Measurements from ENCODE around the gene DNAJB7.
"Not testable (repeated sequence)": the region's sequence is repeated elsewhere in the genome, so short reads cannot be mapped to it uniquely, and the experiment has no call there.

Gene DNAJB7

GRCh38 chr22:40862013-40862412 lies at the start of gene DNAJB7:
Gene DNAJB7 (minus strand): TSS chr22:40862113. CDS start chr22:40861994, 119 bp downstream.
- DNase-seq (ENCODE audit: extremely low read depth in 1 of 2, low read depth in 1 of 2): no peak

- no peak for DNase-seq (ENCODE audit: extremely low read depth in 1 of 2, low read depth in 1 of 2)
Measured at GRCh38 chr22:40908895-40909294, 47.0 kb upstream of the DNAJB7 start.

- no peak for DNase-seq (ENCODE audit: extremely low read depth in 1 of 2, low read depth in 1 of 2)
Measured at GRCh38 chr22:40904101-40904500, 42.2 kb upstream of the DNAJB7 start.

- DNase-seq (ENCODE audit: extremely low read depth in 1 of 2, low read depth in 1 of 2): no peak
Measured at GRCh38 chr22:40898850-40899357, 37.0 kb upstream of the DNAJB7 start.

GRCh38 chr22:40894417-40894816 lies 32.5 kb upstream of the DNAJB7 start:
- DNase-seq (ENCODE audit: extremely low read depth in 1 of 2, low read depth in 1 of 2): no peak

GRCh38 chr22:40890881-40891280 lies 29.0 kb upstream of the DNAJB7 start:
- DNase-seq (ENCODE audit: extremely low read depth in 1 of 2, low read depth in 1 of 2): no peak

GRCh38 chr22:40889116-40889515 lies 27.2 kb upstream of the DNAJB7 start:
- no peak for DNase-seq (ENCODE audit: extremely low read depth in 1 of 2, low read depth in 1 of 2)

GRCh38 chr22:40878922-40879321 lies 17.0 kb upstream of the DNAJB7 start:
- no peak for DNase-seq (ENCODE audit: extremely low read depth in 1 of 2, low read depth in 1 of 2)

GRCh38 chr22:40877488-40877887 lies 15.6 kb upstream of the DNAJB7 start:
- no peak for DNase-seq (ENCODE audit: extremely low read depth in 1 of 2, low read depth in 1 of 2)

- no peak for DNase-seq (ENCODE audit: extremely low read depth in 1 of 2, low read depth in 1 of 2)
Measured at GRCh38 chr22:40876907-40877306, 15.0 kb upstream of the DNAJB7 start.

- no peak for DNase-seq (ENCODE audit: extremely low read depth in 1 of 2, low read depth in 1 of 2)
Measured at GRCh38 chr22:40875111-40875510, 13.2 kb upstream of the DNAJB7 start.

GRCh38 chr22:40874016-40874415 lies 12.1 kb upstream of the DNAJB7 start:
- DNase-seq (ENCODE audit: extremely low read depth in 1 of 2, low read depth in 1 of 2): no peak

GRCh38 chr22:40868379-40868778 lies 6.5 kb upstream of the DNAJB7 start:
- not testable (repeated sequence) for DNase-seq (ENCODE audit: extremely low read depth in 1 of 2, low read depth in 1 of 2)

GRCh38 chr22:40867109-40867508 lies 5.2 kb upstream of the DNAJB7 start:
- no peak for DNase-seq (ENCODE audit: extremely low read depth in 1 of 2, low read depth in 1 of 2)

GRCh38 chr22:40862537-40862936 lies 624 bp upstream of the DNAJB7 start:
- DNase-seq (ENCODE audit: extremely low read depth in 1 of 2, low read depth in 1 of 2): no peak

GRCh38 chr22:40857309-40857855 lies 4.5 kb downstream of the DNAJB7 start:
- DNase-seq (ENCODE audit: extremely low read depth in 1 of 2, low read depth in 1 of 2): no peak

- peak; percentile 89 to 98 for DNase-seq (ENCODE audit: extremely low read depth in 1 of 2, low read depth in 1 of 2)
Measured at GRCh38 chr22:40856513-40857308, 5.2 kb downstream of the DNAJB7 start, which contains the start of the genes ST13 and XPNPEP3. Gene ST13 (minus strand): TSS chr22:40856639. CDS start chr22:40856540, 99 bp downstream. Gene XPNPEP3 (plus strand): TSS chr22:40857148. CDS start chr22:40857182, 34 bp downstream.

GRCh38 chr22:40855979-40856512 lies 5.9 kb downstream of the DNAJB7 start:
- DNase-seq (ENCODE audit: extremely low read depth in 1 of 2, low read depth in 1 of 2): peak in 1 of 2 donors; percentile 3

- no peak for DNase-seq (ENCODE audit: extremely low read depth in 1 of 2, low read depth in 1 of 2)
Measured at GRCh38 chr22:40855071-40855978, 6.6 kb downstream of the DNAJB7 start.

- no peak for DNase-seq (ENCODE audit: extremely low read depth in 1 of 2, low read depth in 1 of 2)
Measured at GRCh38 chr22:40853961-40854360, 8.0 kb downstream of the DNAJB7 start.

GRCh38 chr22:40853333-40853732 lies 8.6 kb downstream of the DNAJB7 start:
- no peak for DNase-seq (ENCODE audit: extremely low read depth in 1 of 2, low read depth in 1 of 2)

Measured in activated CD8-positive, alpha-beta memory T cell treated with anti-CD3 and anti-CD28 coated beads for 1 hour (primary cell).